ENCODE results near the gene ABAT.

Gene ABAT

GRCh38 chr16:8663192-8664089 lies 11.0 kb upstream of the ABAT start:
- H3K4me1 Mint-ChIP-seq (ENCODE audit: low read depth) = peaks cover 3% of the 10 kb centered on the region
- no peak overlapping the region for H3K4me3 Mint-ChIP-seq
- no peak overlapping the region for H3K27ac Mint-ChIP-seq

GRCh38 chr16:8665529-8665928 lies 8.9 kb upstream of the ABAT start:
- H3K9me3 Mint-ChIP-seq = no peaks in the 10 kb centered on the region
- no peak overlapping the region for H3K27ac Mint-ChIP-seq
- H3K4me3 Mint-ChIP-seq = no peak overlapping the region
- DNase-seq (ENCODE audit: low spot score) = no peak
- no peaks in the 10 kb centered on the region for H3K27me3 Mint-ChIP-seq (ENCODE audit: low read depth)
- peaks cover under 1% of the 10 kb centered on the region for H3K4me1 Mint-ChIP-seq (ENCODE audit: low read depth)
- peaks cover 3% of the 10 kb centered on the region for H3K36me3 Mint-ChIP-seq (ENCODE audit: low read depth)

More at GRCh38 chr16:8663192-8664089, 11.0 kb upstream of the ABAT start:
- Mint-ChIP-seq H3K36me3 (ENCODE audit: low read depth) (peaks cover 3% of the 10 kb centered on the region), H3K27me3 (ENCODE audit: low read depth) (no peaks in the 10 kb centered on the region), H3K9me3 (no peaks in the 10 kb centered on the region)
- DNase-seq (ENCODE audit: low spot score) = no peak

- no peaks in the 10 kb centered on the region for H3K9me3 Mint-ChIP-seq
- H3K4me3 Mint-ChIP-seq = no peak overlapping the region
- no peak for DNase-seq (ENCODE audit: low spot score)
- H3K27me3 Mint-ChIP-seq (ENCODE audit: low read depth) = no peaks in the 10 kb centered on the region
- no peaks in the 10 kb centered on the region for H3K4me1 Mint-ChIP-seq (ENCODE audit: low read depth)
- H3K27ac Mint-ChIP-seq = no peak overlapping the region
- peaks cover 3% of the 10 kb centered on the region for H3K36me3 Mint-ChIP-seq (ENCODE audit: low read depth)
Measured at GRCh38 chr16:8667492-8667891, 6.9 kb upstream of the ABAT start.

- H3K9me3 Mint-ChIP-seq = no peaks in the 10 kb centered on the region
- no peak overlapping the region for H3K27ac Mint-ChIP-seq
- H3K4me1 Mint-ChIP-seq (ENCODE audit: low read depth) = no peaks in the 10 kb centered on the region
- H3K36me3 Mint-ChIP-seq (ENCODE audit: low read depth) = peaks cover 3% of the 10 kb centered on the region
- no peak overlapping the region for H3K4me3 Mint-ChIP-seq
- H3K27me3 Mint-ChIP-seq (ENCODE audit: low read depth) = no peaks in the 10 kb centered on the region
- DNase-seq (ENCODE audit: low spot score) = no peak
Measured at GRCh38 chr16:8668113-8668512, 6.3 kb upstream of the ABAT start.

- Mint-ChIP-seq H3K27me3 (ENCODE audit: low read depth) (no peaks in the 10 kb centered on the region), H3K9me3 (no peaks in the 10 kb centered on the region), H3K27ac (no peak overlapping the region), H3K36me3 (ENCODE audit: low read depth) (peaks cover 3% of the 10 kb centered on the region), H3K4me1 (ENCODE audit: low read depth) (peaks cover 2% of the 10 kb centered on the region), H3K4me3 (no peak overlapping the region)
- no peak for DNase-seq (ENCODE audit: low spot score)
Measured at GRCh38 chr16:8669481-8669880, 4.9 kb upstream of the ABAT start.

- no peaks in the 10 kb centered on the region for H3K9me3 Mint-ChIP-seq
- H3K4me1 Mint-ChIP-seq (ENCODE audit: low read depth) = peaks cover 4% of the 10 kb centered on the region
- peaks cover 1% of the 10 kb centered on the region for H3K27me3 Mint-ChIP-seq (ENCODE audit: low read depth)
- H3K4me3 Mint-ChIP-seq = no peak overlapping the region
- peaks cover 3% of the 10 kb centered on the region for H3K36me3 Mint-ChIP-seq (ENCODE audit: low read depth)
- H3K27ac Mint-ChIP-seq = no peak overlapping the region
- DNase-seq (ENCODE audit: low spot score) = no peak
Measured at GRCh38 chr16:8670014-8670560, 4.3 kb upstream of the ABAT start.

GRCh38 chr16:8673611-8674412 lies 605 bp upstream of the ABAT start:
- Mint-ChIP-seq H3K4me3 (peak overlapping the region; percentile 77), H3K27ac (no peak overlapping the region), H3K27me3 (ENCODE audit: low read depth) (peaks cover 3% of the 10 kb centered on the region), H3K36me3 (ENCODE audit: low read depth) (no peaks in the 10 kb centered on the region), H3K4me1 (ENCODE audit: low read depth) (peaks cover 13% of the 10 kb centered on the region), H3K9me3 (no peaks in the 10 kb centered on the region)
- DNase-seq (ENCODE audit: low spot score) = no peak

GRCh38 chr16:8675183-8676159 lies 1.1 kb downstream of the ABAT start:
- Mint-ChIP-seq H3K4me3 (peak overlapping the region; percentile 94), H3K4me1 (ENCODE audit: low read depth) (peaks cover 13% of the 10 kb centered on the region), H3K27ac (peak overlapping the region; percentile 94), H3K9me3 (no peaks in the 10 kb centered on the region), H3K27me3 (ENCODE audit: low read depth) (peaks cover 3% of the 10 kb centered on the region), H3K36me3 (ENCODE audit: low read depth) (peaks cover 2% of the 10 kb centered on the region)
- peak; percentile 63 for DNase-seq (ENCODE audit: low spot score)

- H3K36me3 Mint-ChIP-seq (ENCODE audit: low read depth) = peaks cover 2% of the 10 kb centered on the region
- H3K4me1 Mint-ChIP-seq (ENCODE audit: low read depth) = peaks cover 13% of the 10 kb centered on the region
- H3K27me3 Mint-ChIP-seq (ENCODE audit: low read depth) = peaks cover 3% of the 10 kb centered on the region
- H3K4me3 Mint-ChIP-seq = peak overlapping the region; percentile 94
- no peak for DNase-seq (ENCODE audit: low spot score)
- no peaks in the 10 kb centered on the region for H3K9me3 Mint-ChIP-seq
- H3K27ac Mint-ChIP-seq = no peak overlapping the region
Measured at GRCh38 chr16:8676160-8676547, 1.7 kb downstream of the ABAT start.

- Mint-ChIP-seq H3K4me3 (no peak overlapping the region), H3K27ac (no peak overlapping the region), H3K9me3 (no peaks in the 10 kb centered on the region), H3K27me3 (ENCODE audit: low read depth) (peaks cover 3% of the 10 kb centered on the region), H3K4me1 (ENCODE audit: low read depth) (peaks cover 13% of the 10 kb centered on the region), H3K36me3 (ENCODE audit: low read depth) (peaks cover 2% of the 10 kb centered on the region)
- DNase-seq (ENCODE audit: low spot score) = no peak
Measured at GRCh38 chr16:8676737-8677375, 2.4 kb downstream of the ABAT start.

GRCh38 chr16:8677481-8677880 lies 3.1 kb downstream of the ABAT start:
- no peak for DNase-seq (ENCODE audit: low spot score)

GRCh38 chr16:8678068-8678927 lies 3.9 kb downstream of the ABAT start:
- no peaks in the 10 kb centered on the region for H3K9me3 Mint-ChIP-seq
- peaks cover 13% of the 10 kb centered on the region for H3K4me1 Mint-ChIP-seq (ENCODE audit: low read depth)
- no peak for DNase-seq (ENCODE audit: low spot score)
- no peak overlapping the region for H3K4me3 Mint-ChIP-seq
- peaks cover 2% of the 10 kb centered on the region for H3K36me3 Mint-ChIP-seq (ENCODE audit: low read depth)
- no peak overlapping the region for H3K27ac Mint-ChIP-seq
- peaks cover 3% of the 10 kb centered on the region for H3K27me3 Mint-ChIP-seq (ENCODE audit: low read depth)

More at GRCh38 chr16:8677481-8677880, 3.1 kb downstream of the ABAT start:
- H3K36me3 Mint-ChIP-seq (ENCODE audit: low read depth) = peaks cover 2% of the 10 kb centered on the region
- peaks cover 13% of the 10 kb centered on the region for H3K4me1 Mint-ChIP-seq (ENCODE audit: low read depth)
- H3K9me3 Mint-ChIP-seq = no peaks in the 10 kb centered on the region
- H3K27me3 Mint-ChIP-seq (ENCODE audit: low read depth) = peaks cover 3% of the 10 kb centered on the region
- H3K4me3 Mint-ChIP-seq = no peak overlapping the region
- no peak overlapping the region for H3K27ac Mint-ChIP-seq

Data from T-helper 2 cell treated with Interferon-gamma antibody and Interleukin-4, amounts not matched to agents 5 μg/mL and 100 μg/mL, for 36 hours (primary cell).